GM12864 (cell line): ENCODE measurements around the gene TRIM62.

ENCODE experiments used
- DNase-seq: peaks from one replicate; pipeline ENCODE4 v3.0.0-alpha.2; 2011; ENCODE audit warnings: low read depth
- H3K4me3 ChIP-seq: 2 replicates; pipeline ENCODE4 v1.5.1; 2011; ENCODE audit warnings: mild to moderate bottlenecking, low read depth, low read length, control low read depth
- TF ChIP-seq, protein P1 (sequence below): IDR thresholded peaks from 2 replicates; pipeline ENCODE4 v1.5.1; 2011; ENCODE audit warnings: low read depth, mild to moderate bottlenecking, moderate library complexity, low read length, control low read depth, inconsistent platforms; ENCODE audit errors: missing control alignments

Gene TRIM62

DNA sequence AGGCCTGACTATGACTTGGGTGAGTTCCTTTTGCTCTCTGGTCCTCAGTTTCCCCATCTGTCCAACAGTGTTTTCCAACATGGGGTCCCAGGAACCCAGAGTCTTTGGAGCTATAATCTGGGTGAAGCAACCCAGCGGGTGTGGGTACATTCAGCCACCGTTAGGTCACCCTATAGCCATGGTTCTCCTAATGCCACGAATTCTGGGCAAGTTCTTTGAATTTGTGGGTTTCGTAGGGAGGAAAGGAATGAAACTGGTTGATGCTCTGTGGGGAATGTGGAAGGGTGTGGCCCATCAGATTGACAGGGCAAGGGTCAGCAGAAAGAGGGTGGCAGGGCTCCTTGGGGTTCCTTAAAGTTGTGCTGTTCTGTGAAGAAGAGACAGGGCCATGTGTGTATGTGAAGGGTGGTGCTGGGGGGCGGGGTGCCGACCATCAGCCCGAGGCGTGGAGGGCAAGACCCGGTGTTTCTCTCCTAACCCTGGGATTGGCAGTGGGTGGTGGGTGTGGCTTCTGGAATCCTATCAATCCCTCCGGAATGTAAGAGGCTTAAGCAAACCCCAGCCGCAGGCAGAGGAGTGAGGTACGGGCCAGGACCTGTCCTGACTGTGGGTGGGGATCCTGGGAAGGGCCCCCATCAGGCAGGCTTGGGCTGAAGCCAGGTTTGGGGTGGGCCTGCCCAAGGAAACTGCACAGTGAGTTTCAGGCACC, 39.0 kb upstream of the TRIM62 start:
- TF ChIP-seq, protein P1, sequence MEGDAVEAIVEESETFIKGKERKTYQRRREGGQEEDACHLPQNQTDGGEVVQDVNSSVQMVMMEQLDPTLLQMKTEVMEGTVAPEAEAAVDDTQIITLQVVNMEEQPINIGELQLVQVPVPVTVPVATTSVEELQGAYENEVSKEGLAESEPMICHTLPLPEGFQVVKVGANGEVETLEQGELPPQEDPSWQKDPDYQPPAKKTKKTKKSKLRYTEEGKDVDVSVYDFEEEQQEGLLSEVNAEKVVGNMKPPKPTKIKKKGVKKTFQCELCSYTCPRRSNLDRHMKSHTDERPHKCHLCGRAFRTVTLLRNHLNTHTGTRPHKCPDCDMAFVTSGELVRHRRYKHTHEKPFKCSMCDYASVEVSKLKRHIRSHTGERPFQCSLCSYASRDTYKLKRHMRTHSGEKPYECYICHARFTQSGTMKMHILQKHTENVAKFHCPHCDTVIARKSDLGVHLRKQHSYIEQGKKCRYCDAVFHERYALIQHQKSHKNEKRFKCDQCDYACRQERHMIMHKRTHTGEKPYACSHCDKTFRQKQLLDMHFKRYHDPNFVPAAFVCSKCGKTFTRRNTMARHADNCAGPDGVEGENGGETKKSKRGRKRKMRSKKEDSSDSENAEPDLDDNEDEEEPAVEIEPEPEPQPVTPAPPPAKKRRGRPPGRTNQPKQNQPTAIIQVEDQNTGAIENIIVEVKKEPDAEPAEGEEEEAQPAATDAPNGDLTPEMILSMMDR, result no peak
- DNase-seq, result no peak
- H3K4me3 ChIP-seq, result no peak overlapping the region

DNA sequence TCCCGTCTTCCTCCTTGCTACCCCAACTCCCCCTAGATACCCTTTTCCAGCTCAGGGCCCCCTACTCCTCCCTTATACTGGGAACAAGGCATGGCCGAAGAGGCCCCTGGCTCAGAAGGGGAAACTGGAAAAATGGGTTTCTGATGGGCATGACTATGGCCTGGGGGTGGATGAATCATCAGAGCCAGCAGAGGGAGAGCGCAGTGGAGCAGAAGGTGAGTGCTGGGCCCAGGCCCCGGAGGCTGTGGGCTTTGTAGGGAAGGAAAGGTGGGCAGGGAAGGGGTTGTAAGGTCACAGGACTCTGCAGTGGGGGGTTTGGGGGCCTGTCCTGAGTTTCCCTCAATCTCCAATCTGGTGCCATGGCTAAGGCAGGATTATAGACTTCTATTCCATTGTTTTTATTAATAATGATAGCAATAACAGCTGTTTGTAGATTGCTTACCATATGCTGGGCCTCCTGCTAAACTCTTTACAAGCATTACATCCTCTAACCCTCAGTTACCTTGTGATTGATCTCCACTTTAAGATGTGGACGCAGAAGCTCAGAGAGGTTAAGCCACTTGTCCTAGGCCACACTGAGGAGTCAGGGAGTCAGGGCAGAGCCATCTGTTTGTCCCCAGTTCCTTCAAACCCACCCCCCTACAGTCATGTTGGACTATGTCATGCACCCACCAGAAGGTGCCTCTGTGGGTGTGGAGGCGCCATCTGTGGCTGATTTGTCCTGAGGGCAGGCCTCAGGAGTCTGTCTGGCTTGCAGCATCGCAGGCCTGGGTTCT, 38.2 kb upstream of the TRIM62 start:
- TF ChIP-seq, protein P1, result no peak
- H3K4me3 ChIP-seq, result no peak overlapping the region
- no peak for DNase-seq

GRCh38 chr1:33211972-33212371, 30.1 kb upstream of the TRIM62 start:
- no peak overlapping the region for H3K4me3 ChIP-seq
- TF ChIP-seq, protein P1, result no peak
- peak; percentile 5 for DNase-seq

GRCh38 chr1:33206340-33206739, 24.5 kb upstream of the TRIM62 start:
- DNase-seq, result no peak
- TF ChIP-seq, protein P1, result no peak
- no peak overlapping the region for H3K4me3 ChIP-seq

- TF ChIP-seq, protein P1, result no peak
- no peak overlapping the region for H3K4me3 ChIP-seq
- no peak for DNase-seq
Measured at GRCh38 chr1:33195556-33195955, 13.7 kb upstream of the TRIM62 start.

- TF ChIP-seq, protein P1, result no peak
- DNase-seq, result no peak
- H3K4me3 ChIP-seq, result no peak overlapping the region
Measured at GRCh38 chr1:33191731-33192275, 10.0 kb upstream of the TRIM62 start.
